ENCODE measurements around the gene RNF152.
"Not testable (repeated sequence)": the region's sequence is repeated elsewhere in the genome, so short reads cannot be mapped to it uniquely, and the experiment has no call there.

DNA sequence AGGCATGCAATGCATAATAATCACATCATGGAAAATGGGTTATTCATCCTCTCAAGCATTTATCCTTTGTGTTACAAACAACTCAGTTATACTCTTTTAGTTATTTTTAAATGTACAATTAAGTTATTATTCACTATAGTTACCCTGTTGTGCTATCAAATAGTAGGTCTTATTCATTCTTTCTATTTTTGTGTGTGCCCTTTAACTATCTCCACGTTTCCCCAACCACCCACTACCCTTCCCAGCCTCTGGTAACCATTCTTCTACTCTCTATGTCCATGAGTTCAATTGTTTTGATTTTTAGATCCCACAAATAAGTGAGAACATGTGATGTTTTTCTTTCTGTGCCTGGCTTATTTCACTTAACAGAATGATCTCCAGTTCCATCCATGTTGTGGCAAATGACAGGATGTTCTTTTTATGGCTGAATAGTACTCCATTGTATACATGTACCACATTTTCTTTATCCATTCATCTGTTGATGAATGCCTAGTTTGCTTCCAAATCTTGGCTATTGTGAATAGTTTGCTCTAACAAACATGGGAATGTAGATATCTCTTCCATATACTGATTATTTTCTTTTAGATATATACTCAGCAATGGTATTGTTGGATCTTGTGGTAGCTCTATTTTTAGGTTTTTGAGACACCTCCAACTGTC is 105.7 kb downstream of the RNF152 start:
- TF ChIP-seq, protein P1, sequence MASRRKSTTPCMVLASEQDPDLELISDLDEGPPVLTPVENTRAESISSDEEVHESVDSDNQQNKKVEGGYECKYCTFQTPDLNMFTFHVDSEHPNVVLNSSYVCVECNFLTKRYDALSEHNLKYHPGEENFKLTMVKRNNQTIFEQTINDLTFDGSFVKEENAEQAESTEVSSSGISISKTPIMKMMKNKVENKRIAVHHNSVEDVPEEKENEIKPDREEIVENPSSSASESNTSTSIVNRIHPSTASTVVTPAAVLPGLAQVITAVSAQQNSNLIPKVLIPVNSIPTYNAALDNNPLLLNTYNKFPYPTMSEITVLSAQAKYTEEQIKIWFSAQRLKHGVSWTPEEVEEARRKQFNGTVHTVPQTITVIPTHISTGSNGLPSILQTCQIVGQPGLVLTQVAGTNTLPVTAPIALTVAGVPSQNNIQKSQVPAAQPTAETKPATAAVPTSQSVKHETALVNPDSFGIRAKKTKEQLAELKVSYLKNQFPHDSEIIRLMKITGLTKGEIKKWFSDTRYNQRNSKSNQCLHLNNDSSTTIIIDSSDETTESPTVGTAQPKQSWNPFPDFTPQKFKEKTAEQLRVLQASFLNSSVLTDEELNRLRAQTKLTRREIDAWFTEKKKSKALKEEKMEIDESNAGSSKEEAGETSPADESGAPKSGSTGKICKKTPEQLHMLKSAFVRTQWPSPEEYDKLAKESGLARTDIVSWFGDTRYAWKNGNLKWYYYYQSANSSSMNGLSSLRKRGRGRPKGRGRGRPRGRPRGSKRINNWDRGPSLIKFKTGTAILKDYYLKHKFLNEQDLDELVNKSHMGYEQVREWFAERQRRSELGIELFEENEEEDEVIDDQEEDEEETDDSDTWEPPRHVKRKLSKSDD (CRISPR knock-in tag; IDR thresholded peaks at IDR 0.05; ENCODE audit: low read depth), result not testable (repeated sequence)
- not testable (repeated sequence) for TF ChIP-seq KDM4B (CRISPR knock-in tag; IDR thresholded peaks at IDR 0.05); KAT7 (CRISPR knock-in tag; IDR thresholded peaks at IDR 0.05; ENCODE audit: borderline replicate concordance); BHLHE40 (IDR thresholded peaks at IDR 0.05; ENCODE audit: low read length); TAF1 (CRISPR knock-in tag; IDR thresholded peaks at IDR 0.05); NR3C1 (CRISPR knock-in tag; IDR thresholded peaks at IDR 0.05)
- TF ChIP-seq, protein P2, sequence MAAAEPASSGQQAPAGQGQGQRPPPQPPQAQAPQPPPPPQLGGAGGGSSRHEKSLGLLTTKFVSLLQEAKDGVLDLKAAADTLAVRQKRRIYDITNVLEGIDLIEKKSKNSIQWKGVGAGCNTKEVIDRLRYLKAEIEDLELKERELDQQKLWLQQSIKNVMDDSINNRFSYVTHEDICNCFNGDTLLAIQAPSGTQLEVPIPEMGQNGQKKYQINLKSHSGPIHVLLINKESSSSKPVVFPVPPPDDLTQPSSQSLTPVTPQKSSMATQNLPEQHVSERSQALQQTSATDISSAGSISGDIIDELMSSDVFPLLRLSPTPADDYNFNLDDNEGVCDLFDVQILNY (CRISPR knock-in tag; conservative IDR thresholded peaks at IDR 0.05), result not testable (repeated sequence)
- TF ChIP-seq, protein P3, sequence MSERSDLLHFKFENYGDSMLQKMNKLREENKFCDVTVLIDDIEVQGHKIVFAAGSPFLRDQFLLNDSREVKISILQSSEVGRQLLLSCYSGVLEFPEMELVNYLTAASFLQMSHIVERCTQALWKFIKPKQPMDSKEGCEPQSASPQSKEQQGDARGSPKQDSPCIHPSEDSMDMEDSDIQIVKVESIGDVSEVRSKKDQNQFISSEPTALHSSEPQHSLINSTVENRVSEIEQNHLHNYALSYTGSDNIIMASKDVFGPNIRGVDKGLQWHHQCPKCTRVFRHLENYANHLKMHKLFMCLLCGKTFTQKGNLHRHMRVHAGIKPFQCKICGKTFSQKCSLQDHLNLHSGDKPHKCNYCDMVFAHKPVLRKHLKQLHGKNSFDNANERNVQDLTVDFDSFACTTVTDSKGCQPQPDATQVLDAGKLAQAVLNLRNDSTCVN (CRISPR knock-in tag; IDR thresholded peaks at IDR 0.05; ENCODE audit: borderline replicate concordance), result not testable (repeated sequence)
